SU-DHL-6 (cell line): Measurements from ENCODE around the gene CACNA1C.

Experiments used
- CTCF ChIP-seq: fragments of 200-600 bp; sonication (generic); IDR thresholded peaks from one replicate; pipeline ENCODE4 v1.5.1; 2017; ENCODE audit warnings: antibody characterized with exemption, mild to moderate bottlenecking, low read length, moderate library complexity; ENCODE audit not compliant: insufficient read depth, poor library complexity, severe bottlenecking
- EZH2phosphoT487 ChIP-seq: fragments of 200-600 bp; sonication (generic), shearing (Covaris generic); conservative IDR thresholded peaks from 2 replicates; pipeline ENCODE4 v1.6.1; 2018; ENCODE audit warnings: mild to moderate bottlenecking, antibody characterized with exemption, low read length, moderate library complexity, mixed read lengths

DNA sequence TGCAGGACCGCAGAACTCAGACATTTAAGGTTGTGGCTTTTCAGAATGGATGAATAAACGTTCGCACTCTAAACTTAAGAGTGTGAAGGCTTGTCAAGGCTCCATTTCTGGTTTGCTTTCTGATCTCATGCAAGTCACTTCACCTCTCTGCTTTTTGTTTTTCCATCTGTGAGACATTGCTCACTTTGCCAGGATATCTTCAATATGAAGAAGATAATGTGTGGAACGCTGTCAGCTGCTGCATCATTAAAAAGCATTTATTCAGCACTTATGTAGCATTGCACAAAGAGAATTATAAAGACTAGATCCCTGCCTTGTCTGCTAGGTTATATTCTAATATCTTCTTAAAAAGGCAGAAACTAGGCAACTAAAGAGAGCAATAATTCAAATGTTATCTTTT is 172.2 kb downstream of the CACNA1C start:
- TF ChIP-seq CTCF (no peak), EZH2phosphoT487 (no peak)
